ENCODE data around the gene TMBIM4. TPM values are rescaled to one million over a fixed set of nuclear protein-coding genes. Genes with fewer than 3 reads are reported as not detected.

Gene TMBIM4
- total RNA-seq, 4 donors from 2014 or later: 92.2 to 156 (median 115) TPM

DNA sequence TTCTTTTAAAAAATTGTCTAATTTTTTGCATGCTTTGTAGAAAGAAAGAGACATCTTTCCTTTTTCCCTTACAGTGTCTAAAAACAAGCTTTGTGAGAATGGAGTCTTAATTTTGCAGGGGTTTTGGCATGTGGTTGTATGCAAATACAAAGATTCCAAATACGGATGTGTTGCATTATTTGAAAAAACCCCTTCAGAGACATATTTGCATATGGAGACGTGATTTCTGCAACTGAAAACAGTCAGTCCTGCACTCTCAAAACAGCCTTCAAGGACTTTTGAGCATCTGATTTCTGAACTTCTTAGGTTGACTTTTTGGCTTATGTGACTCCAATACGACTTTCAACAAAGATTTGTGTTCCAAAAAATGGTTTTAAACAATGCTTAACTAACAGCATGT is 27.0 kb upstream of the TMBIM4 start:
- Histone ChIP-seq H3K4me3 (no peak overlapping the region), H3K27ac (replicated peaks in 1 of 4) (no peak overlapping the region), H3K36me3 (peaks cover 0 to 8% (median 0%) of the 10 kb centered on the region in 4 donors), H3K27me3 (peaks cover 0 to 7% (median 0%) of the 10 kb centered on the region in 4 donors), H3K9me3 (peaks cover 0 to 5% (median 0%) of the 10 kb centered on the region in 4 donors), H3K4me1 (peaks cover 0 to 16% (median 4%) of the 10 kb centered on the region in 4 donors)
- 55% methylated on average over 3 of the region's 3 CpGs for WGBS
- intact Hi-C loops (cut with DNase I): no loop called here
- DNase-seq (ENCODE audit: extremely low spot score): no peak
- TF ChIP-seq EP300 (IDR thresholded peaks at IDR 0.05) (no peak), POLR2A (IDR thresholded peaks at IDR 0.05; ENCODE audit: low read depth) (no peak), POLR2AphosphoS5 (IDR thresholded peaks at IDR 0.05) (no peak)
- TF ChIP-seq, protein P1, sequence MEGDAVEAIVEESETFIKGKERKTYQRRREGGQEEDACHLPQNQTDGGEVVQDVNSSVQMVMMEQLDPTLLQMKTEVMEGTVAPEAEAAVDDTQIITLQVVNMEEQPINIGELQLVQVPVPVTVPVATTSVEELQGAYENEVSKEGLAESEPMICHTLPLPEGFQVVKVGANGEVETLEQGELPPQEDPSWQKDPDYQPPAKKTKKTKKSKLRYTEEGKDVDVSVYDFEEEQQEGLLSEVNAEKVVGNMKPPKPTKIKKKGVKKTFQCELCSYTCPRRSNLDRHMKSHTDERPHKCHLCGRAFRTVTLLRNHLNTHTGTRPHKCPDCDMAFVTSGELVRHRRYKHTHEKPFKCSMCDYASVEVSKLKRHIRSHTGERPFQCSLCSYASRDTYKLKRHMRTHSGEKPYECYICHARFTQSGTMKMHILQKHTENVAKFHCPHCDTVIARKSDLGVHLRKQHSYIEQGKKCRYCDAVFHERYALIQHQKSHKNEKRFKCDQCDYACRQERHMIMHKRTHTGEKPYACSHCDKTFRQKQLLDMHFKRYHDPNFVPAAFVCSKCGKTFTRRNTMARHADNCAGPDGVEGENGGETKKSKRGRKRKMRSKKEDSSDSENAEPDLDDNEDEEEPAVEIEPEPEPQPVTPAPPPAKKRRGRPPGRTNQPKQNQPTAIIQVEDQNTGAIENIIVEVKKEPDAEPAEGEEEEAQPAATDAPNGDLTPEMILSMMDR (IDR thresholded peaks at IDR 0.05): no peak

DNA sequence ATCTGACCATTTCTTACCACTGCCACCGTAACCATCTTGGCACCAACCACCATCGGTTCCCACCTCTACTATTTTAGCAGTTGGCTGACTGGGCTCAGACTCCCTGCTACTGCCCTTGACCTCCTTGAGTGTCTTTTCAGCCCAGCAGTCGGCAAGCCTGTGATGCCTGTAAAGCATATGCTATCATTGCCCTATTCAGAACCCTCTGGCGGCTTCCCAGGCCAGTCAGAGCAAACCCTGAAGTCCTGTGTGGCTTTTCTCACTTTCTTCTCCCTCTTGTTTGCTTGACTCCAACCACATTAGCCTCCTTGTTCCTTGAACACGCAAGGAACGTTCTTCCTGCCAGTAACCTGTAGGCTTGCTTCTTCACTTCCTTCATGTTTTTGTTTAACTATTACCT is 25.4 kb upstream of the TMBIM4 start:
- intact Hi-C loops (cut with DNase I): no loop called here

DNA sequence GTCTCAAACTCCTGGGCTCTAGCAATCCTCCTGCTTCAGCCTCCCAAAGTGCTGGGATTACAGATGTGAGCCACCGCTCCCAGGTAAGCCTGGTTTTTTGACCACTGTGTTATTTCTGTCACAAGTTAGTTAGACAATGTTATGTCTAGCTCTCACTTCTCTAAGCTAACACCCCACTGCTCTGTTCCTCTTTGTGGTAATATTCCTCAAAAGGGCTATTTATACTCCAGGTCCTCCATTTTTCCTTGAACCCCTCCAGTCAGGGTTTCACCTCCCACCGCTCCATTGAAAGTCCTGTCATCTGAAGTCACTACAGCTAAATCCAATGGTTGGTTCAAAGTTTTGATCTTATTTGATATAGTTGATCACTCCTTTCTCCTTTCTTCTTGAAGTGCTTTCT is 24.3 kb upstream of the TMBIM4 start:
- no peak for TF ChIP-seq POLR2A (IDR thresholded peaks at IDR 0.05; ENCODE audit: low read depth)
- TF ChIP-seq, protein P1 (IDR thresholded peaks at IDR 0.05): no peak
- no peak for TF ChIP-seq EP300 (IDR thresholded peaks at IDR 0.05)
- TF ChIP-seq POLR2AphosphoS5 (IDR thresholded peaks at IDR 0.05): no peak
- peaks cover 0 to 8% (median 0%) of the 10 kb centered on the region in 4 donors for H3K36me3 ChIP-seq
- H3K4me1 ChIP-seq: peaks cover 5 to 27% (median 12%) of the 10 kb centered on the region in 4 donors
- intact Hi-C loops (cut with DNase I): no loop called here
- H3K27ac ChIP-seq (replicated peaks in 1 of 4): no peak overlapping the region
- H3K9me3 ChIP-seq: no peaks in the 10 kb centered on the region
- no peak for DNase-seq (ENCODE audit: extremely low spot score)
- H3K27me3 ChIP-seq: peaks cover 0 to 18% (median 0%) of the 10 kb centered on the region in 4 donors
- no peak overlapping the region for H3K4me3 ChIP-seq
- WGBS: 86% methylated on average over 2 of the region's 2 CpGs

More for the DNA sequence above, 25.4 kb upstream of the TMBIM4 start:
- peaks cover 0 to 27% (median 12%) of the 10 kb centered on the region in 4 donors for H3K4me1 ChIP-seq
- H3K36me3 ChIP-seq: peaks cover 0 to 8% (median 0%) of the 10 kb centered on the region in 4 donors
- peaks cover 0 to 11% (median 0%) of the 10 kb centered on the region in 4 donors for H3K27me3 ChIP-seq
- H3K9me3 ChIP-seq: peaks cover 0 to 3% (median 0%) of the 10 kb centered on the region in 4 donors
- no peak overlapping the region for H3K4me3 ChIP-seq
- no peak for DNase-seq (ENCODE audit: extremely low spot score)
- WGBS: 86% methylated on average over 6 of the region's 6 CpGs
- H3K27ac ChIP-seq (replicated peaks in 1 of 4): no peak overlapping the region
- TF ChIP-seq EP300 (IDR thresholded peaks at IDR 0.05): no peak

DNA sequence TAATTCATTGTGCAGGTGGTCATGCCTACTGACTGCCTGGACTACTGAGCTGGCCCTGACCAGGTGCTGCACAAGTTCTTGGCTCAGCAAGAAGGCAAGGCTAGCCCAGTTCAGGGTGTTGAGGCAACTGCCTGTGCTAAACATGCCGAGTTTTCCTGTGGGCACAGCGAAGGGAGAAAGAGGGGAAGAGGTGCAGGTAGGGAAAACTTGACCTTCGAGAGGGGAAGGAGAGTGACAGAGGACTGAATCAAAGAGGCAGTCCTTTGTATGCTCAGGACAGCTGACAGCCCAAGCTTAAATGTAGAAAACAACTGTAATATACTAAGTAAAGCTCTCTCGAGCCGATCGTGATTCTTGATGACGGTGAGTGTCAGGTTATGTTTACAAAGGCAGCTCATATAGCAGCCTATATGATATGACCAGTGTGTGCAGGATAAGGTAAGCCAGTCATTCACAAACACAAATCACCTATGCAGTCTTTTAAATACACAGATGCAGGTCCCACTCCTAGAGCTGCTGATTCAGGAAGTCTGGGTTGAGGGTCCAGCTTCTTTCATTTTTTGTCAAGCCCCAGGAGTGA is 21.8 kb upstream of the TMBIM4 start:
- H3K4me1 ChIP-seq: peaks cover 6 to 21% (median 13%) of the 10 kb centered on the region in 4 donors
- peak overlapping the region in 1 of 4 donors; percentile 71 for H3K4me3 ChIP-seq
- 68% methylated on average over 7 of the region's 7 CpGs for WGBS
- intact Hi-C loops (cut with DNase I): no loop called here
- H3K27ac ChIP-seq (replicated peaks in 1 of 4): peak overlapping the region in 1 of 4 donors; percentile 35
- no peak for DNase-seq (ENCODE audit: extremely low spot score)
- no peaks in the 10 kb centered on the region for H3K9me3 ChIP-seq
- H3K27me3 ChIP-seq: peaks cover 0 to 34% (median 0%) of the 10 kb centered on the region in 4 donors
- TF ChIP-seq, protein P1 (IDR thresholded peaks at IDR 0.05): no peak
- TF ChIP-seq EP300 (IDR thresholded peaks at IDR 0.05) (no peak), POLR2AphosphoS5 (IDR thresholded peaks at IDR 0.05) (no peak), POLR2A (IDR thresholded peaks at IDR 0.05; ENCODE audit: low read depth) (no peak)
- peaks cover 0 to 8% (median 0%) of the 10 kb centered on the region in 4 donors for H3K36me3 ChIP-seq

DNA sequence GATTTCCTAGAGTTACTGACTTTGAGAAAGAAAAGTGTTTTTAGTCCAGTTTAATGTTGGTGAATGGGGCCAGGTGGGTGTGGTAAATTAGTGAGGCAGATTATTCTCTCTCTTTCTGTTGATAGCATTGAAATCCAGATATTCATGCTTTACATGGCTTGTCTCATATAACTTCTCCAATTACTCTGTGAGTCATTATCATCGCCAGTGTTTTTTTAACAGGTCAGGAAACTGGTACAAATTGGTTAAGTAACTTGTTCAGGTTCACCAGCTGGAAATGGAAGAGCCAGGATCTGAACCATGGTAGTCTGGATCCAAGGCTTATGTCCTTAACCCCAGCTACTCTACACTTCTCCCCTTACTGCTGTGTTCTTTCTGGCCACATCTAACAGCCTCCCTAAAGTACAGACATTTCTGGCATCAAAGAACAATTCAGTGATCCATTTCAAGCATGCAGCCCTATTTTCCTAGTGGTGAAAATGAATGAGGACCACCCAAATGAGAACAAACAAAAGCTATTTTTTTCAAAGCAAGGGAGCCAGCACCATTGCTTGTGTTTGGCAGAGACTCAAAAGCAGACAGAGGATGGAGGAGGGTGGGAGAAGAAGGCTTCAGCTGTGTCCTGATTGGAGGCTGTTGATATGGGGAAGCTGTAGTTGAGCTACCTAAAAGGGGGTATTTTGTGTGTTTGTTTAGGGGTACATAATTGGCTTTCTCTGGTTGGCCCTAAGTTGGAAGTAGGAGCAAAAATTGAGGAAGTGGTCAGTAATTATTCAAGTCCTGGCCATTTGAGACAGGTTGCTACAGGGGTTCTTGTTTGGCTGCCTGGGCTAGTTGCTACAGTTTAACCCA is 20.9 kb upstream of the TMBIM4 start:
- Histone ChIP-seq H3K4me1 (peaks cover 6 to 15% (median 13%) of the 10 kb centered on the region in 4 donors), H3K27me3 (peaks cover 0 to 34% (median 0%) of the 10 kb centered on the region in 4 donors), H3K27ac (replicated peaks in 1 of 4) (peak overlapping the region; percentile 40 to 89 (median 77)), H3K9me3 (no peaks in the 10 kb centered on the region), H3K36me3 (peaks cover 0 to 8% (median 0%) of the 10 kb centered on the region in 4 donors), H3K4me3 (peak overlapping the region; percentile 56 to 71 (median 58))
- no peak for DNase-seq (ENCODE audit: extremely low spot score)
- 59% methylated on average over 1 of the region's 1 CpG for WGBS
- TF ChIP-seq, protein P1 (IDR thresholded peaks at IDR 0.05): no peak
- TF ChIP-seq EP300 (IDR thresholded peaks at IDR 0.05): no peak
- no peak for TF ChIP-seq POLR2AphosphoS5 (IDR thresholded peaks at IDR 0.05)
- no peak for TF ChIP-seq POLR2A (IDR thresholded peaks at IDR 0.05; ENCODE audit: low read depth)
- intact Hi-C loops (cut with DNase I): no loop called here
